NCI-H2029 (cell line): ENCODE measurements around the gene SEPTIN3.

ENCODE experiments used
- DNase-seq: peaks from one replicate; lab custom pipeline; 2025; lab: John Stamatoyannopoulos, UW

Gene SEPTIN3

GRCh38 chr22:41976961-41977566, 7.8 kb downstream of the SEPTIN3 start:
- DNase-seq = peak; percentile 29

GRCh38 chr22:41978732-41979131, 9.5 kb downstream of the SEPTIN3 start:
- DNase-seq = no peak

- DNase-seq = no peak
These were observed 10.4 kb downstream of the SEPTIN3 start for GRCh38 chr22:41979423-41980250.

GRCh38 chr22:41982865-41983264, 13.6 kb downstream of the SEPTIN3 start:
- no peak for DNase-seq

GRCh38 chr22:41983513-41984405, 14.5 kb downstream of the SEPTIN3 start:
- DNase-seq = no peak

GRCh38 chr22:41987276-41987675, 18.0 kb downstream of the SEPTIN3 start:
- no peak for DNase-seq

- DNase-seq = no peak
These were observed 20.0 kb downstream of the SEPTIN3 start for GRCh38 chr22:41989246-41989645.

GRCh38 chr22:41991111-41991510, 21.9 kb downstream of the SEPTIN3 start:
- DNase-seq = no peak

GRCh38 chr22:41992496-41992895, 23.3 kb downstream of the SEPTIN3 start:
- no peak for DNase-seq

- DNase-seq = no peak
These were observed 26.0 kb downstream of the SEPTIN3 start for GRCh38 chr22:41995211-41995610.

- DNase-seq = no peak
These were observed 27.6 kb downstream of the SEPTIN3 start for GRCh38 chr22:41996826-41997225.

GRCh38 chr22:41998361-41999261, 29.4 kb downstream of the SEPTIN3 start, which contains the start of gene WBP2NL:
TSS of gene WBP2NL (plus strand) at chr22:41998788. CDS start at chr22:41998819, 31 bp downstream.
- DNase-seq = no peak

- DNase-seq = no peak
These were observed 31.2 kb downstream of the SEPTIN3 start for GRCh38 chr22:42000466-42000865.

GRCh38 chr22:42001121-42001520, 31.9 kb downstream of the SEPTIN3 start:
- DNase-seq = no peak

- DNase-seq = no peak
These were observed 32.5 kb downstream of the SEPTIN3 start for GRCh38 chr22:42001706-42002105.

GRCh38 chr22:42007922-42008321, 38.7 kb downstream of the SEPTIN3 start:
- DNase-seq = no peak

- no peak for DNase-seq
These were observed 41.5 kb downstream of the SEPTIN3 start for GRCh38 chr22:42010778-42011177.

- DNase-seq = no peak
These were observed 44.1 kb downstream of the SEPTIN3 start for GRCh38 chr22:42013385-42013784.

GRCh38 chr22:42016111-42016510, 46.9 kb downstream of the SEPTIN3 start:
- DNase-seq = no peak

GRCh38 chr22:42018224-42018623, 49.0 kb downstream of the SEPTIN3 start:
- DNase-seq = no peak
